ENCODE results near the gene HOXD13.

DNA sequence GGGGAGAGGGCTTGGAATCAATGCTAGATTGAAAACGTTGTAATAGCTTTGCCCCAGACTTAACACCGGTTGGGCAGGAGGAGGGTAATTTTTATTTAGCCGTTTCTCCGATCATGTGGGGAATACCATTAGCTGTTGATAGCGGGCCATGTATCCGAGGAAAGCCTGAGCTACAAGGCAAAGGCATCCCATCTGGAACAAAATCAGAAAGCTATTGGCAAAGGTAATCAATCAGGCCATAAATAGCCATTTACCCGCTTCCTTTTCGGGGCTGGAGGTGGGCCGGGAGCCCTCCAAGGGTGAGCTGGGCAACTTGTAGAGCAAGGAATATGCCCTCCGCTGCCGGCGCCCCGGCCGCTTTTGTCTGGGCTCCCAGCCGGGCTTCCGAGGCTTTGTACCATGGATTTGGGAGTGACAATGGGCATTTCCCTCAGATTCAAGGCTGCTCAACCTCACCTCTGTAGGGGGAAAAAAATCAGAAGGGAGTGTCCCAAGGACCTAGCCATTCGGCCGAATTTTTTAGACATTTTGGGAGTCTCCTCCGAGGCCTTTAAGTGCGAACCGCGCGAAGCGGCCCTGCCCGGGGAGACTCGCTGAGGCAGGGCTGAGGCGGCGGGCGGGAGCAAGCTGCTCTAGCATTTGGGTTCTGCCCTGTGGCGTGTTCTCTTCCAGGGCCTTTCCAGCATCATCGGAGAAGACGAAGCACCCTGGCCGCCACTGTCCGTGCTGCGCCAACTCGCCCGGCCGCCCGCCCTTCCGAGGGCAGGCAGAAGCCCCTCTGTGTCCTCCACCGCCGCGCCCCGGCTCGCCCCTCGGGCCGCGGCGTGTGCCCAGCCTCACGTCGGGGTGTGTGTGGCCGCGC, 28.9 kb downstream of the HOXD13 start:
- TF ChIP-seq, protein P1, sequence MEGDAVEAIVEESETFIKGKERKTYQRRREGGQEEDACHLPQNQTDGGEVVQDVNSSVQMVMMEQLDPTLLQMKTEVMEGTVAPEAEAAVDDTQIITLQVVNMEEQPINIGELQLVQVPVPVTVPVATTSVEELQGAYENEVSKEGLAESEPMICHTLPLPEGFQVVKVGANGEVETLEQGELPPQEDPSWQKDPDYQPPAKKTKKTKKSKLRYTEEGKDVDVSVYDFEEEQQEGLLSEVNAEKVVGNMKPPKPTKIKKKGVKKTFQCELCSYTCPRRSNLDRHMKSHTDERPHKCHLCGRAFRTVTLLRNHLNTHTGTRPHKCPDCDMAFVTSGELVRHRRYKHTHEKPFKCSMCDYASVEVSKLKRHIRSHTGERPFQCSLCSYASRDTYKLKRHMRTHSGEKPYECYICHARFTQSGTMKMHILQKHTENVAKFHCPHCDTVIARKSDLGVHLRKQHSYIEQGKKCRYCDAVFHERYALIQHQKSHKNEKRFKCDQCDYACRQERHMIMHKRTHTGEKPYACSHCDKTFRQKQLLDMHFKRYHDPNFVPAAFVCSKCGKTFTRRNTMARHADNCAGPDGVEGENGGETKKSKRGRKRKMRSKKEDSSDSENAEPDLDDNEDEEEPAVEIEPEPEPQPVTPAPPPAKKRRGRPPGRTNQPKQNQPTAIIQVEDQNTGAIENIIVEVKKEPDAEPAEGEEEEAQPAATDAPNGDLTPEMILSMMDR (IDR thresholded peaks at IDR 0.05), result no peak
- no peak for TF ChIP-seq POLR2A (IDR thresholded peaks at IDR 0.05)

All from uterus (tissue), 2 donors.